HUES6 (cell line): ENCODE measurements around the gene P2RY14.

Source experiments
- H3K27ac ChIP-seq: 2 replicates; pipeline ENCODE4 v1.7.0; 2013; ENCODE audit warnings: low read depth, mild to moderate bottlenecking, low read length, inconsistent platforms
- H3K27me3 ChIP-seq: 2 replicates; pipeline ENCODE4 v1.6.1; 2013; ENCODE audit warnings: low read length; ENCODE audit not compliant: control insufficient read depth, insufficient read depth
- H3K36me3 ChIP-seq: 2 replicates; pipeline ENCODE4 v1.6.1; 2013; ENCODE audit warnings: low read length; ENCODE audit not compliant: control insufficient read depth, insufficient read depth
- H3K4me1 ChIP-seq: 2 replicates; pipeline ENCODE4 v1.6.1; 2013; ENCODE audit warnings: low read length; ENCODE audit not compliant: control insufficient read depth, insufficient read depth
- H3K4me3 ChIP-seq: 2 replicates; pipeline ENCODE4 v1.5.1; 2013; ENCODE audit warnings: low read depth, low read length
- H3K9ac ChIP-seq: one replicate; pipeline ENCODE4 v1.6.1; 2013; ENCODE audit warnings: mild to moderate bottlenecking, low read length
- H3K9me3 ChIP-seq: 2 replicates; pipeline ENCODE4 v1.6.1; 2013; ENCODE audit warnings: low read depth, low read length; ENCODE audit not compliant: control insufficient read depth, insufficient read depth

The P2RY14 gene

GRCh38 chr3:151201051-151201730 lies 77.2 kb downstream of the P2RY14 start:
- Histone ChIP-seq H3K9ac (no peak overlapping the region), H3K9me3 (no peaks in the 10 kb centered on the region), H3K4me1 (no peaks in the 10 kb centered on the region), H3K27ac (no peak overlapping the region), H3K27me3 (no peaks in the 10 kb centered on the region), H3K36me3 (no peaks in the 10 kb centered on the region), H3K4me3 (no peak overlapping the region)

- no peaks in the 10 kb centered on the region for H3K9me3 ChIP-seq
- H3K4me3 ChIP-seq = no peak overlapping the region
- H3K4me1 ChIP-seq = no peaks in the 10 kb centered on the region
- no peaks in the 10 kb centered on the region for H3K36me3 ChIP-seq
- H3K9ac ChIP-seq = no peak overlapping the region
- H3K27ac ChIP-seq = no peak overlapping the region
- H3K27me3 ChIP-seq = no peaks in the 10 kb centered on the region
Measured at GRCh38 chr3:151200586-151200985, 77.8 kb downstream of the P2RY14 start.

GRCh38 chr3:151199554-151200438 lies 78.5 kb downstream of the P2RY14 start:
- Histone ChIP-seq H3K27me3 (no peaks in the 10 kb centered on the region), H3K4me1 (no peaks in the 10 kb centered on the region), H3K9ac (no peak overlapping the region), H3K36me3 (no peaks in the 10 kb centered on the region), H3K27ac (no peak overlapping the region), H3K4me3 (no peak overlapping the region), H3K9me3 (no peaks in the 10 kb centered on the region)

- Histone ChIP-seq H3K9ac (no peak overlapping the region), H3K9me3 (no peaks in the 10 kb centered on the region), H3K4me3 (no peak overlapping the region), H3K27me3 (no peaks in the 10 kb centered on the region), H3K27ac (no peak overlapping the region), H3K36me3 (no peaks in the 10 kb centered on the region), H3K4me1 (no peaks in the 10 kb centered on the region)
Measured at GRCh38 chr3:151198849-151199248, 79.5 kb downstream of the P2RY14 start.

- H3K36me3 ChIP-seq = no peaks in the 10 kb centered on the region; the same call in 1 of the 2 replicates
Measured at GRCh38 chr3:151197981-151198767, 80.2 kb downstream of the P2RY14 start.

GRCh38 chr3:151197228-151197627 lies 81.1 kb downstream of the P2RY14 start:
- Histone ChIP-seq H3K9me3 (no peaks in the 10 kb centered on the region), H3K4me3 (no peak overlapping the region), H3K27ac (no peak overlapping the region), H3K27me3 (no peaks in the 10 kb centered on the region), H3K9ac (no peak overlapping the region), H3K36me3 (peaks cover 5% of the 10 kb centered on the region), H3K4me1 (no peaks in the 10 kb centered on the region)

More at GRCh38 chr3:151197981-151198767, 80.2 kb downstream of the P2RY14 start:
- Histone ChIP-seq H3K4me1 (no peaks in the 10 kb centered on the region), H3K9me3 (no peaks in the 10 kb centered on the region), H3K27ac (no peak overlapping the region), H3K9ac (no peak overlapping the region), H3K4me3 (no peak overlapping the region), H3K27me3 (no peaks in the 10 kb centered on the region)

- Histone ChIP-seq H3K27me3 (no peaks in the 10 kb centered on the region), H3K9ac (no peak overlapping the region), H3K36me3 (peaks cover 5% of the 10 kb centered on the region), H3K4me3 (no peak overlapping the region), H3K4me1 (no peaks in the 10 kb centered on the region), H3K27ac (no peak overlapping the region), H3K9me3 (no peaks in the 10 kb centered on the region)
Measured at GRCh38 chr3:151196434-151196833, 81.9 kb downstream of the P2RY14 start.

- H3K9ac ChIP-seq = no peak overlapping the region
- no peaks in the 10 kb centered on the region for H3K9me3 ChIP-seq
- H3K27me3 ChIP-seq = no peaks in the 10 kb centered on the region
- H3K36me3 ChIP-seq = peaks cover 6% of the 10 kb centered on the region
- no peak overlapping the region for H3K27ac ChIP-seq
- no peaks in the 10 kb centered on the region for H3K4me1 ChIP-seq
- H3K4me3 ChIP-seq = no peak overlapping the region
Measured at GRCh38 chr3:151195826-151196225, 82.5 kb downstream of the P2RY14 start.

GRCh38 chr3:151192545-151192944 lies 85.8 kb downstream of the P2RY14 start:
- Histone ChIP-seq H3K9me3 (no peaks in the 10 kb centered on the region), H3K27me3 (no peaks in the 10 kb centered on the region), H3K9ac (no peak overlapping the region), H3K36me3 (peaks cover 10% of the 10 kb centered on the region), H3K4me3 (no peak overlapping the region), H3K27ac (no peak overlapping the region), H3K4me1 (no peaks in the 10 kb centered on the region)

GRCh38 chr3:151191095-151191494 lies 87.2 kb downstream of the P2RY14 start:
- no peak overlapping the region for H3K9ac ChIP-seq
- peaks cover 10% of the 10 kb centered on the region for H3K36me3 ChIP-seq
- no peak overlapping the region for H3K27ac ChIP-seq
- H3K27me3 ChIP-seq = no peaks in the 10 kb centered on the region
- no peaks in the 10 kb centered on the region for H3K9me3 ChIP-seq
- no peaks in the 10 kb centered on the region for H3K4me1 ChIP-seq
- no peak overlapping the region for H3K4me3 ChIP-seq
